Fibroblast of pulmonary artery (primary cell): ENCODE measurements around the gene PLCH1.

Experiments used
- DNase-seq: peaks from one replicate; pipeline ENCODE4 v3.0.0-alpha.2; 2010; ENCODE audit warnings: low read depth
- H3K4me3 ChIP-seq: replicated peaks from 2 replicates; pipeline ENCODE4 v1.5.1; 2011; ENCODE audit warnings: low read depth, mild to moderate bottlenecking, control low read depth, low read length, moderate library complexity
- TF ChIP-seq, protein P1 (sequence below): IDR thresholded peaks from 2 replicates; pipeline ENCODE4 v1.5.1; 2011; ENCODE audit warnings: mild to moderate bottlenecking, control low read depth, low read length, inconsistent platforms; ENCODE audit errors: missing control alignments

Gene PLCH1

DNA sequence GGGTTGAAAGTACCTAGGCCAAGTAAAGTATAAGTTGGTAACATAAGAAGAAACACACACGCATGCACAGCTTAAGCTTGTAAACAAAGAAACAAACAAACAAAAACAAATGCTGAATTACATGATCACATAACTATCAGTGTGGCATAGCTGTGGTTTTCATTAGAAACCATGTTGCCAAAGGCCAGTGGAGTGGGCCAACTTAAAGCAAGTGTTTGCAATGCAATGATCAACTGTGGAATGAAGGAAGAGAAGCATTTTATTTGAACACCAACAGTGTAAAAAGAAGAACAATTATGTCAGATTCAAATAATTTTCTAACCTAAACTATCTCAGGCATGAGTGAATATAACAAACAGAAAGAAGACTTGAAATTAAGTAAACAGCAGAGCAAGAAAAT lies 252.0 kb downstream of the PLCH1 start:
- no peak for DNase-seq
- TF ChIP-seq, protein P1, sequence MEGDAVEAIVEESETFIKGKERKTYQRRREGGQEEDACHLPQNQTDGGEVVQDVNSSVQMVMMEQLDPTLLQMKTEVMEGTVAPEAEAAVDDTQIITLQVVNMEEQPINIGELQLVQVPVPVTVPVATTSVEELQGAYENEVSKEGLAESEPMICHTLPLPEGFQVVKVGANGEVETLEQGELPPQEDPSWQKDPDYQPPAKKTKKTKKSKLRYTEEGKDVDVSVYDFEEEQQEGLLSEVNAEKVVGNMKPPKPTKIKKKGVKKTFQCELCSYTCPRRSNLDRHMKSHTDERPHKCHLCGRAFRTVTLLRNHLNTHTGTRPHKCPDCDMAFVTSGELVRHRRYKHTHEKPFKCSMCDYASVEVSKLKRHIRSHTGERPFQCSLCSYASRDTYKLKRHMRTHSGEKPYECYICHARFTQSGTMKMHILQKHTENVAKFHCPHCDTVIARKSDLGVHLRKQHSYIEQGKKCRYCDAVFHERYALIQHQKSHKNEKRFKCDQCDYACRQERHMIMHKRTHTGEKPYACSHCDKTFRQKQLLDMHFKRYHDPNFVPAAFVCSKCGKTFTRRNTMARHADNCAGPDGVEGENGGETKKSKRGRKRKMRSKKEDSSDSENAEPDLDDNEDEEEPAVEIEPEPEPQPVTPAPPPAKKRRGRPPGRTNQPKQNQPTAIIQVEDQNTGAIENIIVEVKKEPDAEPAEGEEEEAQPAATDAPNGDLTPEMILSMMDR: no peak
- no peak overlapping the region for H3K4me3 ChIP-seq

DNA sequence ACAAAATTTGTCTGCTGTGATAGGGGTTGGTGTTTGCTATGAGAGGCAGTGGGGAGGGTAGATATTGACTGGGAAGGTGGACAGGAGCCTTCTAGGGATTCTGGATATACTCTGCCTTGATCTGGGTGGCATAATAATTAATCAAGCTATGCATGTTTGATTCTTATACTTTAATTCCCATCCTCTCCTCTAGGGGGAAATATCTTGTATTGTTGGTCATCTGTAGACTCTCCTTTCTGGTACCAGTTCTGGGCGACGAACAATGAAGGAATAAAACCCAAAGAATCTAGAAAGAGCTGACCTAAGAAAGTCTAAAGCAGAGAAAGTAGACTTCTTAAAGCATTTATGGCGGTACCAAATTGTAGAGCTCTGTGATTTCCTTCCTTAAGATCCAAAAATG lies 253.2 kb downstream of the PLCH1 start:
- H3K4me3 ChIP-seq: no peak overlapping the region
- DNase-seq: no peak
- TF ChIP-seq, protein P1: no peak

DNA sequence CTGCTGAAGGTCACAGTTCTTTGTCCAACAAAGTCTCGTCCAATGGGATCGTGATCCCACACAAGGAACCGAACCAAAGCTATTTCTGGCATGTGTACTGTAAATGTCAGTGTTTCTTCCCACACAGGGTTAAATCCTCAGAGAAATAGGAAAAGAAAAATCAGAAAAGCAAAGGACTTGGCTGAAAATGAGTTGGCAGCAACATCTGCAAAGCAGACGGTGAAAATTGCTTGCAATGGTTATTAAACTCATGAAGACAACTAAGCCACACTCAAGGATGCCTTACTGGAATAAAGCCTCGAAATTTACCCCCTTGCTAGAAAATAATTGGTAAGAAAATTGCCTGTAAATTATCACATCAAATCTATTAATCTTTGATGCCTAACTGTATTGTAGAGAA lies 256.2 kb downstream of the PLCH1 start:
- TF ChIP-seq, protein P1: no peak
- DNase-seq: no peak
- H3K4me3 ChIP-seq: no peak overlapping the region

DNA sequence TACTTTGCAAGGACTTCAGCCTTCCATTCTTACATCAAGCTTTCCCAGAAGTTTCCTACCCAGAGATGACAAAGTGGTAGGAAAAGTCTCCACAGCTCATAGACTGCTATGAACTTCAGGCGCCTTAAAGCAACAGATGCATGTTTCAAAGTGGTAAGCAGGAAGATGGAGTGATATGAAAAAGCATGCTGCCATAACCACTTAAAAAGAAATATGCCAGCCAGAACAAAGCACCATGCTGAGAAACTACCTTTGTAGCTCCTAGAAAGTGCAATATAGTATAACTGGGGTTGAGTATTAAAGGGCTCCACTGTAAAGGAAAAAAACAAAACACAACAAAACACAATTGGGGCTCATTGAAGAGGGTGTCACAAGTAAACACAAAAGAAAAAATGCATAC lies 259.0 kb downstream of the PLCH1 start:
- no peak for DNase-seq
- TF ChIP-seq, protein P1: no peak
- H3K4me3 ChIP-seq: no peak overlapping the region

DNA sequence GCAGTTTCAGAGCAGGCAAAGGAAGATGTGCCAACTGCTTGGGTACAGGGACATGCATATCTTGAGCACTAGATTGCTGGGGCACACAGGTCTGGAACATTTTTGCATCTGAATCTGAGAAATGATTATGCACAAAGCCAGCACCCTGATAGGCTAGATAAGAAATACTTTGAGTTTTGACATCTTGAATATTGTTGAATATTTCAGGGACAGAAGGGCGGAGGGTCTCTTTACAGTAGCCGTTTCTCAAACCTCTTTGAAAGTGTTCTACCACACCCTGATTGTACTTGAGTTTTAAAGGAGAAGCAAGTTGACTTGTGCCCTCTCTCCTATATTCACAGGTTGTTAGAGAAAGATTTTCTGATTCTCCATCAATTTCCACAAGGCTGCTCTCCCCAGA lies 263.3 kb downstream of the PLCH1 start:
- no peak overlapping the region for H3K4me3 ChIP-seq
- no peak for DNase-seq
- TF ChIP-seq, protein P1: no peak

DNA sequence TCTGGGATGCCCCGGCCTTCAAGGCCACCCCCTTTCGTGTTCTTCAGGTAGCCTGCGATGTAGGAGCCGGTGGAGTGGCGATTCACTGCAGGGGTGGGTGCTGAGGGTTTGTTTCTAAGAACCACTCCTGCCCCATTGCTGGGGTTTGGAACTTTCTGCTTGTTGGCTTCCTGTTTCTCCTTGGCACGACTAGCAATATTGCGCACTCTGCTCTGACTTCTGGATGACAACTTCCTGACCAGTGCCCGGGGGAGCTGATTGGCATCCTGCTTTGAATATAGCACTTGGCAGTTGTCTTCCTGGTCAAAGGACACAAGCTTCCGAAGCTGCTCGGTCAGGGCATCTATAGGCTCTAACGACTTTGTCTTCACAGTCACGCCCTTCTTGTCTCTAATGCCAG lies 263.8 kb downstream of the PLCH1 start:
- DNase-seq: no peak
- TF ChIP-seq, protein P1: no peak
- no peak overlapping the region for H3K4me3 ChIP-seq

DNA sequence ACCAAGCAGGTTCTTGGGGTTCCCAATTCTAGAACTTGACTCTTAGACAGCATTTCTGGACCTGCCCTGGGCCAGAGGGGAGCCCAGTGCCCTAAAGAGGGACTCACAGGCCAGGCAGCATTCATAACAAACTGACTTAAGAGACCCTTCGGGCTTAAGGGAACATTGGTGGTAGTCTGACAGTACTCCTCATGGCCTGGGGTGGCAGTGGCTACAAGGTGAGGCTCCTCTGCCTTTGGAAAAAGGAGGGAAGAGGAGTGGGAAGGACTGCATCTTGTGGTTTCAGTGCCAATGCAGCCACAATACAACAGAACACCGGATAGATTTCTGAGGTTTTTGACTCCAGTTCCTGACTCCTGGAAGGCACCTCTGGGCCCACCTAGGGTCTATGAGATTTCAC lies 279.2 kb downstream of the PLCH1 start:
- TF ChIP-seq, protein P1: no peak
- H3K4me3 ChIP-seq: no peak overlapping the region
- DNase-seq: no peak
